HG03520 (cell line): ENCODE data around the gene CPXM1.
"Not testable (repeated sequence)": the region's sequence is repeated elsewhere in the genome, so short reads cannot be mapped to it uniquely, and the experiment has no call there.

Experiments
- ATAC-seq: cut with Tn5 transposase; IDR thresholded peaks from one replicate; pipeline ENCODE4 v1.9.1; 2021; ENCODE audit warnings: mild to moderate bottlenecking, moderate library complexity; ENCODE audit not compliant: unreplicated experiment

The CPXM1 gene

GRCh38 chr20:2800521-2801285 is at the start of gene CPXM1:
CPXM1 (minus strand) TSS chr20:2800627; CDS start chr20:2800572, 55 bp downstream.
- peak; percentile 64 for ATAC-seq

GRCh38 chr20:2849529-2849928 is 49.1 kb upstream of the CPXM1 start:
- no peak for ATAC-seq

GRCh38 chr20:2847802-2848201 is 47.4 kb upstream of the CPXM1 start:
- ATAC-seq, result no peak

- ATAC-seq, result no peak
Observed at GRCh38 chr20:2846698-2847097, 46.3 kb upstream of the CPXM1 start.

- ATAC-seq, result no peak
Observed at GRCh38 chr20:2845607-2846006, 45.2 kb upstream of the CPXM1 start.

GRCh38 chr20:2840967-2841531 is 40.6 kb upstream of the CPXM1 start:
- peak; percentile 17 for ATAC-seq

- ATAC-seq, result peak; percentile 87
Observed at GRCh38 chr20:2840138-2840966, 39.9 kb upstream of the CPXM1 start, which contains the start of the genes PCED1A and VPS16. PCED1A (minus strand) TSS chr20:2840655; CDS start chr20:2839912, 743 bp downstream. VPS16 (plus strand) TSS chr20:2840745; CDS start chr20:2840775, 30 bp downstream.

GRCh38 chr20:2839732-2840137 is 39.3 kb upstream of the CPXM1 start:
- no peak for ATAC-seq

GRCh38 chr20:2838847-2839671 is 38.6 kb upstream of the CPXM1 start:
- ATAC-seq, result no peak

GRCh38 chr20:2838170-2838797 is 37.9 kb upstream of the CPXM1 start:
- ATAC-seq, result no peak

- no peak for ATAC-seq
Observed at GRCh38 chr20:2837221-2837960, 37.0 kb upstream of the CPXM1 start.

- no peak for ATAC-seq
Observed at GRCh38 chr20:2836035-2836434, 35.6 kb upstream of the CPXM1 start.

- ATAC-seq, result no peak
Observed at GRCh38 chr20:2835331-2835796, 34.9 kb upstream of the CPXM1 start.

GRCh38 chr20:2834401-2835110 is 34.1 kb upstream of the CPXM1 start:
- no peak for ATAC-seq

- ATAC-seq, result no peak
Observed at GRCh38 chr20:2833761-2834160, 33.3 kb upstream of the CPXM1 start.

- ATAC-seq, result not testable (repeated sequence)
Observed at GRCh38 chr20:2831206-2831605, 30.8 kb upstream of the CPXM1 start.

- no peak for ATAC-seq
Observed at GRCh38 chr20:2829376-2829775, 28.9 kb upstream of the CPXM1 start.

- no peak for ATAC-seq
Observed at GRCh38 chr20:2826655-2827054, 26.2 kb upstream of the CPXM1 start.

- no peak for ATAC-seq
Observed at GRCh38 chr20:2825761-2826160, 25.3 kb upstream of the CPXM1 start.
